Aorta (tissue), 5 donors: ENCODE measurements around the gene VTI1A. TPM values are rescaled to one million over a fixed set of nuclear protein-coding genes. Genes with fewer than 3 reads are reported as not detected.
A peak's percentile ranks its signal among the peaks of the same experiment; 100 is the strongest.

Experiments
- ATAC-seq: fragments of 200-7000 bp; cut with Tn5 transposase; one replicate; pipeline ENCODE4 v1.9.1; 2022; ENCODE audit warnings: moderate library complexity; ENCODE audit not compliant: low FRiP score
- DNase-seq, 2 donors: peaks; one replicate each; pipeline ENCODE4 v3.0.0-alpha.2; 2020
- H3K27ac ChIP-seq, 2 donors: one replicate each; pipeline ENCODE4 v1.5.1; 2013; ENCODE audit warnings: low read length in 2 of 2, mild to moderate bottlenecking in 2 of 2, moderate library complexity in 2 of 2, control low read depth in 1 of 2, inconsistent platforms in 1 of 2, low read depth in 1 of 2
- H3K27me3 ChIP-seq, 2 donors: one replicate each; pipeline ENCODE4 v1.6.1; 2013; ENCODE audit warnings: control low read depth in 1 of 2, low read length in 1 of 2, mild to moderate bottlenecking in 1 of 2, moderate library complexity in 1 of 2; ENCODE audit not compliant: insufficient read depth in 2 of 2, control insufficient read depth in 1 of 2
- H3K36me3 ChIP-seq, 2 donors: one replicate each; pipeline ENCODE4 v1.6.1; 2013; ENCODE audit warnings: control low read depth in 1 of 2, low read length in 1 of 2, mild to moderate bottlenecking in 1 of 2; ENCODE audit not compliant: insufficient read depth in 2 of 2, control insufficient read depth in 1 of 2
- H3K4me1 ChIP-seq, 2 donors: one replicate each; pipeline ENCODE4 v1.6.1; 2013; ENCODE audit warnings: low read length in 2 of 2, control low read depth in 1 of 2, mild to moderate bottlenecking in 1 of 2, moderate library complexity in 1 of 2; ENCODE audit not compliant: insufficient read depth in 2 of 2, control insufficient read depth in 1 of 2
- H3K4me3 ChIP-seq, 2 donors: one replicate each; pipeline ENCODE4 v1.5.1; 2013; ENCODE audit warnings: low read length in 2 of 2, control low read depth in 1 of 2, mild to moderate bottlenecking in 1 of 2
- H3K9me3 ChIP-seq: one replicate; pipeline ENCODE4 v1.6.1; 2013; ENCODE audit warnings: mild to moderate bottlenecking, low read length; ENCODE audit not compliant: control insufficient read depth
- WGBS, 2 donors: extraction: QIAGEN DNeasy Blood & Tissue Kit; methylation state at CpG; one replicate each; pipeline ENCODE4 v1.1.7; 2013; 5-methylcytosine and 5-hydroxymethylcytosine counted together
- intact Hi-C, 2 donors: fragments of 100-400 bp; cut with DNase I; formaldehyde crosslinking; loops; one replicate each; pipeline versions ENCODE4 v1.14.2 to v1.15.0; 2022
- polyA plus RNA-seq, 2 donors: library from polyadenylated mRNA; stranded (reverse); fragments of 200-250 nt; gene quantifications; one replicate each; pipeline ENCODE4 v1.2.3, GENCODE V29; 2013
- total RNA-seq, 2 donors: library from RNA; stranded (reverse); fragmentation: NEBNext Ultra II Directional; extraction: Animal tissue kit (Norgen Biotek cat#: 25700); gene quantifications; one replicate each; pipeline ENCODE4 v1.2.1, GENCODE V29; 2021
- donor health status: healthy with polysubstance abuse.
- donor health status: Bipolar disorder and iron deficiency.
- donor health status: DM: no; HTN: no; CAD: no.
- donor health status: DM: no; HTN: no; CAD: no.
- donor health status: DM: yes; HTN: yes; CAD: no.

The VTI1A gene
- total and polyA plus RNA-seq, 4 donors = 8.6 to 43.1 (median 23.2) TPM

DNA sequence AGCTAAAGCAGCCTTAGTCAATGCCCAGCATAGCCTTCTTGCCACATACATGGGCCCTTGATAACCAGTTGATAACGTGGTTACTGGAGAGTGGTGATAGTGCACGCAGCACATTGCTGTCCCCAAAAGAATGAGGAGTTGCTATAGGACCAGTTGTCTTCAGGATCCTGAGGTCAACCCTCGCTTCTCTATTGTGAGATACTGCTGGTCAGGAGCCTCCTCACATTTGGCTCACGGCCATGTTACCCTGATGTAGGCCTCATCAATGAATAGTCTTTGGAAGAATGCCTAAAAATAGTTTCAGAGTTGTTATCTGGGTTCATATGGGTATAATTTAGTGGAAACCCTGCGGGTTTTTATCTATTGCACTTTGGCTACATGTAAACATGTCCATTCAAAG lies 230.7 kb downstream of the VTI1A start:
- no peak for DNase-seq
- Histone ChIP-seq H3K27me3 (no peaks in the 10 kb centered on the region), H3K36me3 (no peaks in the 10 kb centered on the region), H3K9me3 (no peaks in the 10 kb centered on the region), H3K4me3 (no peak overlapping the region), H3K27ac (no peak overlapping the region), H3K4me1 (no peaks in the 10 kb centered on the region)
- WGBS, 2 donors = 79 to 82% methylated on average over 5 of the region's 5 CpGs
- no peak for ATAC-seq
- intact Hi-C loops = no loop called here

GRCh38 chr10:112678581-112678980 lies 231.6 kb downstream of the VTI1A start:
- ATAC-seq = no peak
- Histone ChIP-seq H3K9me3 (no peaks in the 10 kb centered on the region), H3K36me3 (no peaks in the 10 kb centered on the region), H3K4me1 (no peaks in the 10 kb centered on the region), H3K27me3 (no peaks in the 10 kb centered on the region), H3K27ac (no peak overlapping the region), H3K4me3 (no peak overlapping the region)
- DNase-seq = no peak
- WGBS, 2 donors = 85 to 91% methylated on average over 7 of the region's 7 CpGs
- intact Hi-C loops = no loop called here

DNA sequence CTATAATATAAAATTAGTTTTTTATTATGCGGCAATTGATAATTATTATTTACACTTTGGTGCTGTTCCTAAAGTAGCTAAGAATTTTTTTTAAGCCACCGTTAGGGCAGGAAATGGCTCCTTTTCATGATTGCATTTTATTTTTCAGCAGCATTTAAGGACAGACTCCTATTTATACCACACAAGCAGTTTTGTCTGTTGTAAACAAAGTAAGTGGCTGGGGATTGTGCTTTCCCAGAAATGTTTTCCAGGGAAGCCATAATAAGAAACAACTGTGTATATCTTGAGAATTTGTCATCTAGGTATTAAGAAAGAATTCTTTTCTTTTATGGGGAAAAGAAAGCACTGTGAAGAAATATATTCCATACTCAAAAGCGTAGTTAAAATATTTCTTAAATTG lies 232.0 kb downstream of the VTI1A start:
- Histone ChIP-seq H3K36me3 (no peaks in the 10 kb centered on the region), H3K4me1 (no peaks in the 10 kb centered on the region), H3K27ac (no peak overlapping the region), H3K27me3 (no peaks in the 10 kb centered on the region), H3K9me3 (no peaks in the 10 kb centered on the region), H3K4me3 (no peak overlapping the region)
- 97% methylated on average over 3 of the region's 3 CpGs for WGBS, 2 donors
- ATAC-seq (no peak), DNase-seq (no peak)
- intact Hi-C loops = no loop called here

DNA sequence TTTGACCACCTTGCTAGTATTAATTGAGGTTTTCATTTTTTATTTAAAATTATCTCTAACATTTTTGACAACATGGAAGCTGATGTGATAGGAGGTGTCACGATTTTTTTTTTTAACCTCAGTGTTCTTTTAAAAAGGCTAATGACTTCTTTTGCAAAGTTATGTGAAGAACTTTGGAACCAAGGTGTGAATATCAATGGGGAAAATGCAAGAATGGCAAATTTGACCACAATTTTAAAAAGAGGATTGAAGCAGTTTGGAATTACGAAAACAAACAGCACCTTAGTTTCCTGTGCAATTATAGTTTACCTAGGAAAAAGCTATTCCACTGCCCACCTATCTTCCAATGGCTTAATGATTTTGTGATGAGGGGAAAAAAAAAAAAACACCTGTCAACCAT lies 232.4 kb downstream of the VTI1A start:
- no peaks in the 10 kb centered on the region for H3K36me3 ChIP-seq
- no peaks in the 10 kb centered on the region for H3K4me1 ChIP-seq
- ATAC-seq (no peak), DNase-seq (no peak)
- 83 to 93% methylated on average over 2 of the region's 2 CpGs for WGBS, 2 donors
- no peak overlapping the region for H3K4me3 ChIP-seq
- no peaks in the 10 kb centered on the region for H3K9me3 ChIP-seq
- intact Hi-C loops = no loop called here
- no peak overlapping the region for H3K27ac ChIP-seq
- no peaks in the 10 kb centered on the region for H3K27me3 ChIP-seq

- Histone ChIP-seq H3K36me3 (no peaks in the 10 kb centered on the region), H3K4me3 (no peak overlapping the region), H3K27ac (no peak overlapping the region), H3K4me1 (no peaks in the 10 kb centered on the region), H3K9me3 (no peaks in the 10 kb centered on the region), H3K27me3 (no peaks in the 10 kb centered on the region)
- WGBS, 2 donors = 96 to 100% methylated on average over 1 of the region's 1 CpG
- intact Hi-C loops = no loop called here
- no peak for ATAC-seq
- no peak for DNase-seq
These were observed 233.6 kb downstream of the VTI1A start for GRCh38 chr10:112680586-112680985.

DNA sequence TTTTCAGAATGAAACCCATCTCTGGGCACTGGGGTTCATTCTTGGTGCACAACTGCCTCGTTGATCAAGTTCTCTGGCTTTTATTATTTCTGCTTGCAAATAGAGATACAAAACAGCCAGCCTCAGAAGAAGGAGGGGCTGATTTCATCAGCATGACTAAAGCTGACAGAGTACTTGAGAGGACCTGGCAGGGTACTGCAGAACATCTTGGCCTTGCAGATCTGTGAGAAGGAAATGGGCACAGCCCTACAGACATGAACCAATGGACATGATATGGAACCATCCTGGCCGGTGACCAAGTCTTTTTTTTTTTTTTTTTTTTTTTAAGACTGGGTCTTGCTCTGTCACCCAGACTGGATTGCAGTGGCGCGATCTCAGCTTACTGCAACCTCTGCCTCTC lies 240.6 kb downstream of the VTI1A start:
- ATAC-seq (peak; percentile 52), DNase-seq (no peak)
- no peaks in the 10 kb centered on the region for H3K9me3 ChIP-seq
- H3K4me1 ChIP-seq = no peaks in the 10 kb centered on the region
- H3K27ac ChIP-seq = no peak overlapping the region
- H3K27me3 ChIP-seq = no peaks in the 10 kb centered on the region
- intact Hi-C loops = no loop called here
- no peak overlapping the region for H3K4me3 ChIP-seq
- H3K36me3 ChIP-seq = no peaks in the 10 kb centered on the region
- WGBS, 2 donors = 84 to 87% methylated on average over 4 of the region's 4 CpGs

DNA sequence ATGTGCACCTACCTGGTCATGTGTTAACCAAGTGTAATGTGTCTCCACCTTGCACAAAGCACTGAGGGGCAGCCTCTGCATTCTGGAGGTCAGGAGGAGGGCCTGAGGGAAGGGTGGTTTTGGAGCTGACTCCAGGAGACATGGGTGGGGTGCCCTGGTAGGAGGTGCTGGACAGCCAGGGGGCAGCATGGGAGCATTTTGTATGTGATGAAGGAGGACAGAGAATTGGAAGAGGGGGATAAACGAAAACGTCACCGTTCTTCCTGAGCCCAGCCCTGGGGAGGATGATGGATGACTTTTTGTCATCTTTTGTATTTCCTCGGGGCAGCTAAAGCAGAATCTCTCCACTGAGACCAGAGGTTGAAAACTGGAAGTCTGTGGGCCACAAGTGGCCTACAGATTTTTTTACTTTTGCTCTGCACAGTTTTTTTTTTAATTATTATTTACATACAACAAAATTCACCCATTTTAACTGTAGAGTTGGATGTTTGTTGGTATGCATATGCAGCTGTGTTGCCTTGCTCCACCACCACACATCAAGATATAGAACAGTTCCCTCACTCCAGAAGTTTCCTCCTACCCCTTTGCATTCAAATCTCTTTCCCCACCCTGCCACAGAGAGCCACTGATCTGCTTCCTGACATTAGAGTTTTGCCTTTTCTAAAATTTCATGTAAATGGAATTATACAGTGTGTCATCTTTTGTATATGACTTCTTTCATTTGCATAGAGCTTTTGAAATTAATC lies 242.5 kb downstream of the VTI1A start:
- no peak for ATAC-seq
- 32% methylated on average over 4 of the region's 4 CpGs for WGBS, 2 donors
- Histone ChIP-seq H3K4me3 (no peak overlapping the region), H3K27me3 (no peaks in the 10 kb centered on the region), H3K4me1 (no peaks in the 10 kb centered on the region), H3K36me3 (no peaks in the 10 kb centered on the region), H3K27ac (no peak overlapping the region), H3K9me3 (no peaks in the 10 kb centered on the region)
- intact Hi-C loops = no loop called here
- DNase-seq = peak in 1 of 2 donors; percentile 60

- H3K36me3 ChIP-seq = peaks cover 0 to 2% of the 10 kb centered on the region in 2 donors
- intact Hi-C loops = no loop called here
- H3K4me3 ChIP-seq = no peak overlapping the region
- no peak for ATAC-seq
- DNase-seq = no peak
- H3K27me3 ChIP-seq = no peaks in the 10 kb centered on the region
- H3K9me3 ChIP-seq = no peaks in the 10 kb centered on the region
- no peak overlapping the region for H3K27ac ChIP-seq
- no peaks in the 10 kb centered on the region for H3K4me1 ChIP-seq
- 95 to 98% methylated on average over 7 of the region's 7 CpGs for WGBS, 2 donors
These were observed 248.5 kb downstream of the VTI1A start for GRCh38 chr10:112695539-112695938.

- Histone ChIP-seq H3K4me1 (peaks cover 0 to 4% of the 10 kb centered on the region in 2 donors), H3K9me3 (no peaks in the 10 kb centered on the region), H3K27ac (no peak overlapping the region), H3K27me3 (no peaks in the 10 kb centered on the region), H3K4me3 (no peak overlapping the region), H3K36me3 (peaks cover 0 to 2% of the 10 kb centered on the region in 2 donors)
- intact Hi-C loops = no loop called here
- 34 to 46% methylated on average over 2 of the region's 2 CpGs for WGBS, 2 donors
- ATAC-seq = no peak
- no peak for DNase-seq
These were observed 249.6 kb downstream of the VTI1A start for GRCh38 chr10:112696592-112696991.
